IMR-90 (cell line): ENCODE measurements around the gene PLRG1. TPM values are rescaled to one million over a fixed set of nuclear protein-coding genes. Genes with fewer than 3 reads are reported as not detected.

Source experiments
- ATAC-seq: fragments of 200-7000 bp; cut with Tn5 transposase; 2 replicates; pipeline ENCODE4 v1.9.1; 2020; ENCODE audit warnings: low read depth, mild to moderate bottlenecking, moderate library complexity
- BruUV-seq: library from RNA; stranded (reverse); fragments of 400-500 nt; replicated peaks from 2 replicates; lab custom pipeline; 2021; lab: Mats Ljungman, UMichigan
- CTCF ChIA-PET: fragments of 300-600 bp; formaldehyde crosslinking; extraction: SDS; loops from one replicate; lab custom pipeline; 2021; ENCODE audit warnings: antibody characterized with exemption; lab: Yijun Ruan, JAX
- POLR2A ChIA-PET: fragments of 300-600 bp; sonication (Branson Sonifier 250); formaldehyde crosslinking; loops from one replicate; lab custom pipeline; 2022; ENCODE audit warnings: antibody characterized with exemption; ENCODE audit not compliant: unreplicated experiment; lab: Charles Lee
- DNase-seq: peaks from one replicate; pipeline ENCODE4 v3.0.0; 2013
- H2AFZ ChIP-seq: replicated peaks from 2 replicates; pipeline ENCODE3; 2013; ENCODE audit warnings: low read length, mild to moderate bottlenecking; ENCODE audit not compliant: poor library complexity
- H2AK5ac ChIP-seq: 2 replicates; pipeline ENCODE4 v1.6.1; 2013; ENCODE audit warnings: low read depth, low read length, inconsistent platforms
- H2AK9ac ChIP-seq: replicated peaks from 2 replicates; pipeline ENCODE3; 2013; ENCODE audit warnings: mild to moderate bottlenecking, low read depth, low read length, moderate library complexity; ENCODE audit not compliant: poor library complexity
- H2BK120ac ChIP-seq: 2 replicates; pipeline ENCODE4 v1.6.1; 2013; ENCODE audit warnings: low read depth, low read length, inconsistent platforms
- H2BK15ac ChIP-seq: 3 replicates; pipeline ENCODE4 v1.6.1; 2013; ENCODE audit warnings: low read depth, low read length, inconsistent platforms
- H2BK20ac ChIP-seq: 2 replicates; pipeline ENCODE4 v1.6.1; 2013; ENCODE audit warnings: low read depth, mild to moderate bottlenecking, inconsistent platforms, low read length, moderate library complexity
- H2BK5ac ChIP-seq: 2 replicates; pipeline ENCODE4 v1.6.1; 2013; ENCODE audit warnings: mild to moderate bottlenecking, low read depth, low read length, inconsistent platforms; ENCODE audit not compliant: poor library complexity, severe bottlenecking
- H3K14ac ChIP-seq: replicated peaks from 2 replicates; pipeline ENCODE4 v1.6.1; 2013; ENCODE audit warnings: low read depth, low read length, inconsistent platforms
- H3K18ac ChIP-seq: 2 replicates; pipeline ENCODE4 v1.6.1; 2013; ENCODE audit warnings: low read depth, low read length, control low read depth
- H3K23ac ChIP-seq: 2 replicates; pipeline ENCODE4 v1.6.1; 2013; ENCODE audit warnings: low read depth, low read length, inconsistent platforms
- H3K27ac ChIP-seq: 2 replicates; pipeline ENCODE4 v1.5.1; 2013; ENCODE audit warnings: mild to moderate bottlenecking, control low read depth, low read length; ENCODE audit not compliant: insufficient read depth
- H3K27me3 ChIP-seq: 2 replicates; pipeline ENCODE4 v1.6.1; 2013; ENCODE audit warnings: low read length; ENCODE audit not compliant: control insufficient read depth, insufficient read depth
- H3K36me3 ChIP-seq: 2 replicates; pipeline ENCODE4 v1.6.1; 2013; ENCODE audit warnings: low read length, mixed read lengths; ENCODE audit not compliant: control insufficient read depth, insufficient read depth
- H3K4ac ChIP-seq: 2 replicates; pipeline ENCODE4 v1.6.1; 2013; ENCODE audit warnings: low read depth, low read length, inconsistent platforms
- H3K4me1 ChIP-seq: 2 replicates; pipeline ENCODE4 v1.6.1; 2013; ENCODE audit warnings: low read length, mixed read lengths; ENCODE audit not compliant: control insufficient read depth, insufficient read depth
- H3K4me2 ChIP-seq: 2 replicates; pipeline ENCODE4 v1.6.1; 2013; ENCODE audit warnings: low read depth, mild to moderate bottlenecking, control low read depth, low read length, moderate library complexity
- H3K4me3 ChIP-seq: 2 replicates; pipeline ENCODE4 v1.5.1; 2013; ENCODE audit warnings: low read depth, mild to moderate bottlenecking, control low read depth, low read length, moderate library complexity; ENCODE audit not compliant: insufficient read depth
- H3K56ac ChIP-seq: 2 replicates; pipeline ENCODE4 v1.6.1; 2013; ENCODE audit warnings: low read length, inconsistent platforms; ENCODE audit not compliant: insufficient read depth; ENCODE audit errors: extremely low read depth
- H3K79me1 ChIP-seq, 2 experiments: 2 replicates each; pipeline ENCODE4 v1.6.1; 2013; ENCODE audit warnings: low read length in 2 of 2, inconsistent platforms in 1 of 2, low read depth in 1 of 2
- H3K9ac ChIP-seq: 2 replicates; pipeline ENCODE4 v1.6.1; 2013; ENCODE audit warnings: low read depth, low read length, control low read depth
- H3K9me1 ChIP-seq: 2 replicates; pipeline ENCODE4 v1.6.1; 2013; ENCODE audit warnings: low read length, inconsistent platforms; ENCODE audit not compliant: insufficient read depth
- H3K9me3 ChIP-seq: 2 replicates; pipeline ENCODE4 v1.6.1; 2013; ENCODE audit warnings: low read length; ENCODE audit not compliant: control insufficient read depth, insufficient read depth
- H4K20me1 ChIP-seq: 2 replicates; pipeline ENCODE4 v1.6.1; 2013; ENCODE audit warnings: low read length, inconsistent platforms; ENCODE audit not compliant: insufficient read depth
- H4K5ac ChIP-seq: 2 replicates; pipeline ENCODE4 v1.6.1; 2013; ENCODE audit warnings: mild to moderate bottlenecking, low read depth, low read length, control low read depth
- H4K8ac ChIP-seq, 2 experiments: 2 replicates each; pipeline ENCODE4 v1.6.1; 2013; ENCODE audit warnings: low read depth in 2 of 2, low read length in 2 of 2, control low read depth in 1 of 2, inconsistent platforms in 1 of 2
- H4K91ac ChIP-seq: 2 replicates; pipeline ENCODE4 v1.6.1; 2013; ENCODE audit warnings: low read depth, low read length, inconsistent platforms; ENCODE audit not compliant: insufficient read depth
- MXI1 ChIP-seq: IDR thresholded peaks from 2 replicates; pipeline ENCODE4 v1.6.1; 2012; ENCODE audit warnings: low read depth, mild to moderate bottlenecking, low read length, moderate library complexity, borderline replicate concordance
- whole genome bisulfite sequencing, 2 experiments: methylation state at CpG; one replicate each; pipeline versions ENCODE4 v1.1.5 to v1.1.7; 2013; ENCODE audit warnings: missing lambda C conversion rate in 2 of 2; ENCODE audit not compliant: insufficient read length in 1 of 2; ENCODE audit errors: extremely low coverage in 2 of 2; 5-methylcytosine and 5-hydroxymethylcytosine counted together
- dilution Hi-C: fragments of 300-500 bp; cut with HindIII; formaldehyde crosslinking; loops from one replicate; pipeline ENCODE4 v1.14.3; 2018; ENCODE audit warnings: low sequenced_read_pairs; ENCODE audit not compliant: unreplicated experiment
- in situ Hi-C: fragments of 300-500 bp; cut with MboI; formaldehyde crosslinking; loops from 3 replicates; pipeline ENCODE4 v1.14.3; 2019; ENCODE audit warnings: low sequenced_read_pairs, inconsistent platforms, mixed read lengths
- intact Hi-C: fragments of 100-400 bp; cut with micrococcal nuclease; formaldehyde crosslinking; loops from 2 replicates; pipeline ENCODE4 v1.10.0; 2022
- polyA plus RNA-seq, 3 experiments: library from polyadenylated mRNA; depleted of rRNA; stranded (reverse); fragments of >200 nt; gene quantifications; 2 replicates each; pipeline ENCODE4 v1.2.3, GENCODE V29; 2012; ENCODE audit warnings: low replicate concordance in 1 of 3
- total RNA-seq: library from RNA; depleted of rRNA; stranded (reverse); fragments of >200 nt; gene quantifications from 2 replicates; pipeline ENCODE4 v1.2.3, GENCODE V29; 2012
- TF ChIP-seq, protein P1 (sequence below): fragments of 150-350 bp; IDR thresholded peaks from 2 replicates; pipeline ENCODE4 v1.6.1; 2016; ENCODE audit warnings: low read depth, mild to moderate bottlenecking, low read length, moderate library complexity, borderline replicate concordance

The PLRG1 gene
- total and polyA plus RNA-seq, 2 of the 4 experiments (the other 2 are of a cell fraction) = 76.1 to 200 TPM

DNA sequence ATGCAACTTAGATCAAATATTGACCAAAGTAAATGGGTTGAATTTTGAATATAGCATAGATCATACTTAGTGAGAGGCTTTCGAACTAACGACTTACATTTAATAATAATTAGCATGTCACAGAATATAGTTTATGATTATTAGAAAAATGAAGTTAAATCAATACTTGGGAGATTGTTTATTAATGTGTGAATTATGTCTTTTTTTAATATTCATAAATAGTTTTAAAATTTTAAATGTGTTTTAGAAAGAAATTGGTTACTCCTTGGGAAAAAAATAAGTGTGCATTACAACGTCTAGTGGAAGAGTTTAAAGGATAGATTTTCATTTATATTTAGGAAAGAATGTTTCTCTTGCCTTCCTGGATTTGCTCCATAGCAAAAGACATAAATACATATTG lies 33.0 kb upstream of the PLRG1 start:
- no peak overlapping the region for H3K56ac ChIP-seq
- H3K14ac ChIP-seq = no peak overlapping the region
- no peak overlapping the region for H2AK9ac ChIP-seq
- no peak overlapping the region for H2BK5ac ChIP-seq
- ATAC-seq = no peak
- no peak overlapping the region for H2AFZ ChIP-seq
- DNase-seq = no peak
- no peak overlapping the region for H3K4me3 ChIP-seq
- no peak overlapping the region for H3K18ac ChIP-seq
- no peak overlapping the region for H3K23ac ChIP-seq
- ChIA-PET CTCF (no interaction called here), POLR2A (no interaction called here)
- H2BK120ac ChIP-seq = no peak overlapping the region
- H4K20me1 ChIP-seq = no peaks in the 10 kb centered on the region
- H4K91ac ChIP-seq = no peak overlapping the region
- no peaks in the 10 kb centered on the region for H3K9me1 ChIP-seq
- no peak overlapping the region for H2BK15ac ChIP-seq
- in situ Hi-C loops (no loop called here), intact Hi-C loops (no loop called here), dilution Hi-C loops (no loop called here)
- no peak overlapping the region for H4K8ac ChIP-seq
- no CpG with 5 or more reads among the region's 3 CpGs for WGBS, 2 experiments
- TF ChIP-seq, protein P1, sequence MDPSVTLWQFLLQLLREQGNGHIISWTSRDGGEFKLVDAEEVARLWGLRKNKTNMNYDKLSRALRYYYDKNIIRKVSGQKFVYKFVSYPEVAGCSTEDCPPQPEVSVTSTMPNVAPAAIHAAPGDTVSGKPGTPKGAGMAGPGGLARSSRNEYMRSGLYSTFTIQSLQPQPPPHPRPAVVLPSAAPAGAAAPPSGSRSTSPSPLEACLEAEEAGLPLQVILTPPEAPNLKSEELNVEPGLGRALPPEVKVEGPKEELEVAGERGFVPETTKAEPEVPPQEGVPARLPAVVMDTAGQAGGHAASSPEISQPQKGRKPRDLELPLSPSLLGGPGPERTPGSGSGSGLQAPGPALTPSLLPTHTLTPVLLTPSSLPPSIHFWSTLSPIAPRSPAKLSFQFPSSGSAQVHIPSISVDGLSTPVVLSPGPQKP = no peak
- no peak for TF ChIP-seq MXI1
- no peak overlapping the region for H2BK20ac ChIP-seq
- no peaks in the 10 kb centered on the region for H3K27me3 ChIP-seq
- H3K9ac ChIP-seq = no peak overlapping the region
- no peaks in the 10 kb centered on the region for H3K9me3 ChIP-seq
- no peak overlapping the region for H2AK5ac ChIP-seq
- no peak overlapping the region for H3K27ac ChIP-seq
- no peak overlapping the region for H4K5ac ChIP-seq
- H3K36me3 ChIP-seq = no peaks in the 10 kb centered on the region
- H3K4me1 ChIP-seq = no peaks in the 10 kb centered on the region
- H3K79me1 ChIP-seq = no peaks in the 10 kb centered on the region
- no TSS peak for BruUV-seq
- H3K4ac ChIP-seq = no peak overlapping the region
- no peak overlapping the region for H3K4me2 ChIP-seq
